C4-2B (cell line): ENCODE measurements around the gene DUSP7.

Experiments
- H3K27ac ChIP-seq: fragments of 450-650 bp; 2 replicates; pipeline ENCODE4 v1.5.1; 2017
- CTCF ChIP-seq: fragments of 450-650 bp; conservative IDR thresholded peaks from 2 replicates; pipeline ENCODE4 v1.5.1; 2017; ENCODE audit warnings: mild to moderate bottlenecking
- ZFX ChIP-seq: fragments of 450-650 bp; IDR thresholded peaks from 2 replicates; pipeline ENCODE4 v1.6.1; 2017

The DUSP7 gene

DNA sequence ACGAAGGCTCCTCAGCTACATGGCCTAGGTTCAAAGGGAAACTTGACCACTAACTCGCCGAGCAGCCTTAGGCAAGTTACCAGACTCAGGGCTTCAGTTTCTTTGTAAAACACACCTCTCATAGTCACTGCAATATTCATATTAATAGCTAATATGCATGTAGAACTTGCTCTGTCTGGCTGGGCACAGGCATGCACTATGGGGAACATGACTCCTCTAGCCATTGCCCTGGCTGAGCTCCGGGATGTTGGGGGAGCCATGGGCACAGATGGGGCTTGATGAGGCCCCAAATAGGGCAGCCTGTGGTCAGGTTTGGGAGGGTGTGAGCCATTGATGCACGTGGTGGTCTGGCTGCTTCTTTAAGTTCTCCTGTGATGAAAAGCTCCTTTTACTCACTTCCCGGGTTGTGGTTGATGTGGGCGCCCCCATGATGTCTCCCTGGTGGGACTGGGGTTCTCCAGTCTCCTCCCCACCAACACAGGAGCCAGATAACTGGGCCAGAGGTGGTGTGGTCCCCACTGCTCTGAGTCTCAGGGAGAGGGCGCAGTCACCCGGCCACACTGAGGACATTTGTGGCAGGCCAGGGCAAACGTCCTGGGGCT is 29.4 kb upstream of the DUSP7 start:
- H3K27ac ChIP-seq = no peak overlapping the region
- TF ChIP-seq ZFX (no peak), CTCF (no peak)

DNA sequence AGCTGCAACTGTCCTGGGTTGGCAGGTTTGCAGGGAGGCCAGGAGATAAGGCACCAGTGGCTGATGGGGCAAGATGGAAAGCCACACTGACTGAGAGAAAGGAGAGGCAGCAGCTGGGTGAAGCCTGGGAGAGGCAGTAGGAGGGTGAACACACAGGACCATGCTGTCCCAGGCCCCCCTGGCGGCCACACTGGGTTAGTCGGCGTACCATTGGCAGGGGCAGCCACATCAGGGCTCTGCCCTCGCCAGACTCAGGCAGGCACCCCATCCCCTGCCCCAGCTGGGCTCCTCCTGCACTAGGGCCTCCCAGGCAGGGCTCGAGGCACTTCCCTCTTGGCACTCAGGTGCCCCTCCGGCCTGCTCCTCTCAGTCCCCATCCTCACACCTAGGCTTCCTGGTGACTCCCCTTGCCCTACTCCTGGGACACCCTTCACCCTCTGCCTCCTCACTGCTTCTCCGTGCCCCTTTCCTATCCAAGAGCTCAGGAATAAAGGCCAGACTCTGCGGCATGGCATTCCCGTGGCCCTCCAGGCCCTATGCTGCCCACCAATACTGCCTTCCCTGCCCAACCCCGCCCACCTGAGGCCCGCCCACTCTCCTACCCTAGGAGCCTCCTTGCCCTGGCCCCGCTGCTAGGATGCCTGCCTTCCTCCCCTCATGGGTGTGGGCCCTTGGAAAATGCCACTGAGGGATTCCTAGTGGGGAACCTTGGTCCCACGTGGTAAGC is 28.7 kb upstream of the DUSP7 start:
- TF ChIP-seq CTCF = no peak
- no peak for TF ChIP-seq ZFX
- no peak overlapping the region for H3K27ac ChIP-seq

- no peak for TF ChIP-seq ZFX
- no peak for TF ChIP-seq CTCF
- H3K27ac ChIP-seq = no peak overlapping the region
Measured at GRCh38 chr3:52084216-52084945, 28.0 kb upstream of the DUSP7 start.

DNA sequence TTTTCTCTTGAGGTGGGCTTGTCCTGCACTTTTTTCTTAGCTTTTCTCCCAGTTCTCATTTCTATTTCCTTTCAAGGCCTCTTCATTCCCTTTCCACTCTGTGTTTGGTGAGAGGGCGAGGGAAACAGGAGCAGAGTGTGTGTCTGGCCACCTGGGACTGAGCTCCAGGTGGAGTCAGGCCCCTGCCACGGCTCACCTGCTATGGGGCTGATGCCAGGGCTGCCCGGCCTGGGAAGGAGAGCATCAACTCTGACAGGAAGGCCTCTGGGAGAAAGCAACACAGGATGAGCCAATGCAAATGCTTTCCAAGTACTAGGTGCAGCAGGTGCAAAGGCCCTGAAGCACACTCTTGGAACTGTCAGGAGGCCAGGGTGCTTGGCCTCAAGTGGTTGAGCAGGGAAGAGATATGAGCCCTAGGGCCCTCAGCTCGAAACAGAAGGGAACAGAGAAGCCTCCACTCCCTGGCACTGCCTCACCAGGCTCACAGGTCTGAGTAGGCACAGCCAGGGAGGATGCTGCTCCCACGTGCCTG is 27.3 kb upstream of the DUSP7 start:
- TF ChIP-seq CTCF (no peak), ZFX (no peak)
- H3K27ac ChIP-seq = no peak overlapping the region

GRCh38 chr3:52082951-52083350 is 26.6 kb upstream of the DUSP7 start:
- H3K27ac ChIP-seq = no peak overlapping the region
- no peak for TF ChIP-seq ZFX
- TF ChIP-seq CTCF = no peak

GRCh38 chr3:52080830-52081719 is 24.7 kb upstream of the DUSP7 start:
- H3K27ac ChIP-seq = no peak overlapping the region
- no peak for TF ChIP-seq ZFX
- no peak for TF ChIP-seq CTCF
